NCI-H2196 treated with DMSO at 0.1 percent for 48 hours (cell line): ENCODE data around the gene ABCB6.

ENCODE experiments used
- DNase-seq: peaks from one replicate; lab custom pipeline; 2025; ENCODE audit not compliant: unreplicated experiment; lab: John Stamatoyannopoulos, UW

Gene ABCB6

DNA sequence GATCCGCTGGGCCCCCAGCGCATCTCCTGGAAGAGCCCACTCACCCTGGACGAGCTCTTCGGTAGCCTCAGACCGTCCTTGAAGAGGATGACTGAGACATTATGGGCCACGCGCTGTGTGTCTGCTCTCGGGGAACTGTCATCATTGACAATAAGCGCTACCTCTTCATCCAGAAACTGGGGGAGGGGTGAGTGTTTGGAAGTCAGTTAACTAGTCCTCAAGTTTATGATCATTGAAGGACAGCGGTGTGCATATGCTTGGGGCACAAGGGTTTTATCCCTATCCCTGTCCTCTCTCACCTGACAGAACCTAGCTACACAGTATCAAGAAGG, 27.1 kb upstream of the ABCB6 start:
- no peak for DNase-seq

DNA sequence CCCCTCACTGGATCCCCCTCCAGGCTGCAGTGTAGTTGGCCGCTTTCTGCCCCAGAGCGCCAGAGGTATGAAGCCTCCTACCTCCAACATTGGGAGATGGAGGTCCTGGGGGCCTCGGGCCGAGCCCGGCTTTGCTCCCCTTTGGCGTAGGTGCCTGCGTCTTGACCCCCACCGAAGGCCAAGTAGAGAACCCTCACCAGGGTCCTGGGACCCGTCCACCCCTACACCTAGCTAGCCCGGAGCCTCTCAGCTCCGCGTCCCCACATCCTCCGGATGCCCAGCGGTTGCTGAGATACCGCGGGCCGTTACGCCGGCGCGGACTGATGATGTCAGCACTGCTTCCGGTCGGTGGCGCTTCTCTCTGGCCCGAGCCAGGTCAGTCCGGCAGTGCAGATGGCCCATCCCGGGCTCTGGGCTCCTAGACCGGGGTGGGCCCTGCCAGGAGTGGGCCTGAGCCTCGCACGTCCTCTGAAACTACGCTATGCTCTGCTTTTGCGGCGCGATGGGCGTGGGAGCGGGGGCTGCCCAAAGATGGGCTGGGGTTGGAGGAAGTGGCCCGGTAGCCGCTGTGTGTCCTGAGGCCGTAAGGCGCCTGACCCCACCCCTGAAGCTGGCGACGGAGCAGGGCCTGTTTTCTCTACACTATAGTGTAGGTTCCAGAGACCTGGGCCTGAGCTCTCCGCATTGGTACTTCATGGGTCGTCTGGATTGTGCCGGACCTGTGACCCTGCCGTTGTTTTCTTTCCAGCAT, 26.6 kb upstream of the ABCB6 start, which contains the start of the genes GLB1L and STK16:
Gene GLB1L, minus strand, starts transcription at position 297 of the 751 bp plus-strand sequence. CDS start 1,871 bp downstream, outside the sequence.
Gene STK16, plus strand, starts transcription at position 332 of the 751 bp plus-strand sequence. CDS start 521 bp downstream, outside the sequence.
- peak; percentile 64 for DNase-seq

DNA sequence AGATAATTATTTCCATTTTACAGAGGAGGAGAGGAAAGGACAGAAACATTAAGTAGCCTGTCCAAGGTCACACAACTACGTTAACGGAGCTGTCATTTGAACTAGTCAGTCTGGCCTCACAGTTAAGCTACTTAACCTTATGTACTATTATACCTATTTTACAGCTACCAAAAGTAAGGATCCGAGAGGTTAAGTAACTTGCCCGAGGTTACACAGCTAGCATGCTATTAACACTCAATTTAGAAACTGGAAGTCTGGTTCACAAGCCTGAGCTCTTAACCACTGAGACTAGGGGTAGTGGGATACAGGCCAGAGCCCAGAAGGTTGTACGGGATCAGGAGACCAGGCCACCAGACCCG, 26.0 kb upstream of the ABCB6 start:
- no peak for DNase-seq

DNA sequence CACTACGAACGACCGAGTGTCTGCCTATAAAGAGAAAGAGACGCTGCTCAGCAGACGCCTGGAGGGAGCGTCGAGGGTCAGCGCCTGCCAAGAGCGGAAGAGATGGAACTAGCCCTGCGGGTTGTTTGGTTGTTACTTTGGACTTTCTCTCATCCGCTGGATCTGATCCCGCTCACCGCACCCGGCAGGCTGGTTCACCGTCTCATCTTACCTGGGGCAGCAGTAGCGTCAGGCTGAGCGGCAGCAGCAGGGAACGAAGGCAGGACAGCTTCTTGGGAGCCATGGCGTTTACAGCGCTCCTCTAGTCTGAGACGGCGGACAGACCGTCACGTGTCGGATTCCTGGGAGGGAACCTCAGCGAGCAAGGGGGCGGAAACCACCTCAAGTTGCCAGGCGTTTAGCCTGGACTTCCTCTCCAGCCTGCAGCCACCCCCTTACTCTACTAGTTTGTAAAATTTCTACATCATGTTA, 24.6 kb upstream of the ABCB6 start:
- DNase-seq, result no peak

DNA sequence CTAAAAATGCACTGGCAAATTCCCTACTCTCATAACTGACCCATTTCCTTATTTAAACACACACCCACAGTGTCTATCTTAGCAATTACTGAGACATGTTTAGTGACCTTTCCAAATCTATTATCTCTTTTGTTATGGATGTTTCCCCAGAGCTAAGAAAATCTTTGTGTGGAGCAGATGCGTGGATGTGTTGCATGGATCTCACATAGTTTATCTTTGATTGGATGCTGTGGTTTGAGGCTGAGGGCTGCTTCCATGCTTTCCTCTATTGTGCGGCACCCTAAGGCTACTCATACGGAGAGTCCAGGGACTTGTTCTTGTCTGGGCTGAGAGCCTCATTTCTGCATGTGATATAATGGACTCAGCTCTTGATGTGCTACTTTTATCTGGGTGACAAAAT, 15.6 kb upstream of the ABCB6 start:
- no peak for DNase-seq

DNA sequence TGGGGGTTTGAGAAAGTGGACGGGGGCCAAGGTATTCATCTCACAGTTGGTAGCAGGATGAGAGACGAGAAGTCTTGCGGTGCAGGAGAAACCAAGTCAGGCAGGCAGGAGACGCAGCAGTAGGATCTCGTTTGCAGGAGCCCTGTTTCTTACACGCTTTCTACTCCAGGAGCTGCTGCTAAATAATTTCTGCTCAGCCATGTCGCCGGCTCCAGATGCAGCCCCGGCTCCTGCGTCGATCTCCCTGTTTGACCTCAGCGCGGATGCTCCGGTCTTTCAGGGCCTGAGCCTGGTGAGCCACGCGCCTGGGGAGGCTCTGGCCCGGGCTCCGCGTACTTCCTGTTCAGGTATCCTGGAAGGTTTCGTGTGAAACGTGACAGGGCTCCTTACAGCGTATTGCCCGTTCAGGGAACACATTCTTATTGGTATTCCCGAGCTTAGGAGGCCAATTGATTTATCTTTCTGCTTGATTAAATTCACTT, 11.3 kb upstream of the ABCB6 start:
- DNase-seq, result no peak

DNA sequence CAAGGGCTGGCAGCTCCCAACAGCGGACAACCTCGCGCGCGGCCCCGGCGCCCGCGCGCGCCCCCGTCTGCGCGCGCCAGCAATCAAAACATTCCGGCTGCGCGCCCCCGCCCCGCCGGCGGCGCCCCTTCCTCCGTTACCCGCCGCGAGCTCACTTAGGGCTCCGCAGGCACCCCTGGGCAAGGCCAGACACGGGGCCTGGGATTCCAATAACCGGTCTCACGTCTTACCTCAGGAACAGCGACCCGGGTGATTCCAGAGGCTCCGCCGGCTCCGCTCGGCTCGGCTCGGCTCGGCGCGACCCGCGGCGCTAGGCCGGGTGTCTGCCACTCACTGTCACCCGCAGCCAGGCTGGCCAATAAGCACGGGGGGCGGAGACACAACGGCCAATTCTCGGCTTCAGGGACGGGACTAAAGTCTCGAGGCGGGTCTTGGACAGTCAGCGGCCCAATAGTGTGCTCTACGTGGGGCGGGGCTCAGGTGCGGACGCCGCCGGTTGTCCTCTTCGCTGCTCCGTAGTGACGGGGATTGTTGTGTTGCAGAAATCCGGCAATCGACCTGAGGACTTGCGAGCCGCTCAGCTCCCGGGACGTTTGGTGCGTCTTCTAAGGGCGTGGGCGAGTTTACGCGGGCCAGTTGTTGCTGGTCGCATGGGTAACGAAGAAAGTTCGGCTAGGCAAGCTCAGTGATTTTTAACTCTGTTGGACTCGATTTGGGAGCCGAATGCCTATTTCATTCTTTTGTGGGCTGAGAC, 10.7 kb upstream of the ABCB6 start, which contains the start of the genes ANKZF1 and ATG9A:
Gene ANKZF1, plus strand, starts transcription at position 502 of the 754 bp plus-strand sequence. CDS start 452 bp downstream, outside the sequence.
Gene ATG9A, minus strand, starts transcription at position 332 of the 754 bp plus-strand sequence. CDS start 1,612 bp downstream, outside the sequence.
- peak; percentile 98 for DNase-seq

DNA sequence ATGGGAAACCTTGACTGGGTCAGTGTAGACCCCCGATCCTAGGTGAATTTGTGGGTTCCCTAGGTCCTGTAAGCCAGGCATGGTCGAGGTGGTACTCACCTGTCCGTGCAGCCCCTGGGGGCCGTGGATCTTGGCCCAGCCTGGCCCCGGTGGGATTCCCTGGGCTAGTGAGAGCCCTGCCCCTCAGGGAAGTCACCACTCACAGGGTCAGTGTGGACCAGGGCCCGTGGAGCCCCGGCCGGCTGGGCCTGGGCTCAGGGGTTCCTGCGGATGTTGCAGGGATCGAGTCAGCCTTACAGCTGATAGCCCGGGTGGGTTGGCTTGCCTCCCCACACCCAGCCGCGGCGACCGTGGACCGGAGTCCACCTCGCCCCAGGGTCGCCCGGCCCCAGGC, 10.2 kb upstream of the ABCB6 start:
- DNase-seq, result no peak

DNA sequence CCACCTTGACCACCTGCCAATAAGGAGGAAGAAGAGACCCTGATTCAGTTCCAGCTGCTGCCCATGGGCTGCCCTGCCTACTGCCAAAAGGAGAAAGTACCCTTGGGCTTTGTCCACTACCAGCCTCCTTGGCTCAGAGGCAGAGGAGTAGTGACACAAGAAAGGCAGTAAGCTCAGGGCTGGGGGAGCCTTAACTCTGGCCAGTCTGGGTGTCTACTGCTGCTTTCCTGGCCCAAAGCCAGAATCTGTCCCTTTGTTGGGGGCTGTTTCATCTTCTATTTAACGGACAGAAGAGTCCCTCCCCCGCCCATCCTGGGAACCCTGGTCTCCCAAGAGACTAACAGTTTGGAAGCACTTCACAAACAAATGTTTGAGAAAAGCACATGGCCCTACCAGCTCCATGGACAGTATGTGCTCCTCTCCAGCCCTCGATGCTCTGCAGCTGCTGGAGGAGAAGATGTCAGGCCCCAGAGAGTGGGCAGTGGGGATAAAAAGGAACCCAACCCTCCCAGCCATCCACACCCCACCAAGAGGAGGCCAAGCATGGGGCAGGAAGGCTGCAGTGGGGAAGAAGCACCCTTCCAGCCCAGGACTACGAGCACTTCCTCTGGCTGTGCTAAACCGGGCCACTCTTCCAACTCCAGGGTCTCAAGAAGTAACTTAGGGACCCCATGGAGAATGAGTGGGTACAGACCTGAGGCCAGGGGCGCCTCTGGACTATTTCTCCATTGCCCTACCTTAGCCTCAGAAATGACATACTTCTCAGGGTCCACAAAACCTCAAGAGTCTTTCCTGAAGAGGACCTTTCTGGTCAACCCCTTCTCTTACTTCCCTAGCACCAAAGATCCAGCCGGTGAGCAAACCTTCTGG, 9.5 kb upstream of the ABCB6 start:
- no peak for DNase-seq

DNA sequence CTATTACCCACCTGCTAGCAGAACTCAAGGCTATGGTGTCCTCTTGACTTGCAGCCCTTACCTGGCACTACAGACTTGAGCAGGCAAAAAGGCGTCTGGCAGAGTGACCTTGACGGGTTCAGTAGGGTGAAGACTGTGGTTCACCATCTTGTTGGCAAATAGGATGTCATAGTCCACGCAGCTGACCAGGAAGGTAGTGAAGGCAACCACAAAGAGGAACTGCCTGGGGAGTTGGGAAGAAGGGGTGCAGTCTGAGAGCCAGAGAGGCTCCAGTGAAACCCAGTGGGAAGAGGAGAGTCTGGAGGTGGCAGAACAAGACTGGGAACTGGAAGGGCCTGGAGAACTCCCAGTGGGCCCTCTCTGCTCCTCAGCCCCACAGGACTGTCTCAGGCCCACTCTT, 6.6 kb upstream of the ABCB6 start:
- no peak for DNase-seq

DNA sequence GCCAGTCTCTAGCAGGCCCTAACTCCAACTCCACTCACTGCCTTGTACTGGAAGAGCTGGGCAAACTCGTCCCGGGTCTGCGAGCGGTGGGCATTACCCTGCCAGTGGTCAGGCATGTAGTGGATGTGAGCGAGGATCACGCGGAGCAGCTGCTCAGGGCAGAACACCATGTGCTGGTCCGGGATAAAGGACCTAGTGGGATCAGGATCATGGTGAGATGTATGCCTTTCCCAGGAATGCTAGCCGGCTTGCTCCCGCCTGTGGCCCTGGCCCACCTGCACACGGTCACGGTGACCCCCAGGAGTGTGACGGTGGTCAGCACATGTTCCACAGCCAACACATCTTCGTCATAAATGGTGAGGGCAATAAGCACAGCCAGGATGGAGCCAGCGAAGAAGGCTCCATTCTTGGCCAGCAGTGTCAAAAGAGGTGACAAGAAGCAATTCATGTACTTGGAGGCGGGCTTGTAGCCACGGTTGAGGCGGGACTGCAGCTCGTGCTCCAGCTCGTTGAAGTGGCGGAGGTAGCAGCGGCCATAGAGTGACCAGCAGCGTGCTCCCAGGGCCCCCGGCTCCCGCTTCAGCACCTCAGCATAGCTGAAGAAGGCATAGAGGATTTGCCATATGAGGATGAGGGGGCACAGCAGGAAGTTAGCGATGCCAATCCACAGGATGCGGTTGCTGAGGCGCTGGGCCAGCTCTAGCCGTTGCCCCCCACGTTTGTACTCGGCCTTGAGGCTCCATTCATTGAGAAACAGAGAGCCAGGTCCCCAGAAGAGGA, 5.3 kb upstream of the ABCB6 start:
- DNase-seq, result no peak

DNA sequence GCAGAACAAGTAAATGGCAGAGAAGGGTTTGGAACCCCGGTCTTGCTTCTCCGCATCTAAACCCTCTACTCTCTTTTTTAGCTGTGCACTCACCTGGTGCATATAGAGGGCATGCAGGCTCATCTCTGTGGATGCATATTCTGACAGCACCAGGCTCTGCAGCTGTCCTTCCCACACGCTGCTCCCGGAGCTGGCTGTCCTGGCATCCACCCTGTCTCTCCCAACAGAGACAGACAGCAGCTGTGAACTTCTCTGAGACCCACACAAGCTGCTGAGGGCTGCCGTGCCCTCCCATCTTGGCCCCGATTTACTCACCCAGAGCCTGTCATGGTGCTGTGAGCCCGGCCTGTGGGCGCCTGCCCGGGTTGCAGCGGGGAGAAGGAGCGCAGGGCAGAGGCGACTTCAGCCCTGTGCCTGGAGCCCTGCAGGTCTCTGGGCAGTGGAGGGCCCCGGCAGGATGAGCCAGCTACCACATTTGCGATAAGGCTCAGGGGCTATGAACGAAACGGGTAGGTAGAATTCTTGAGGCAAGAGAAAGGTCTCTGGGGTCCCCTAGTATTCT, 3.3 kb upstream of the ABCB6 start:
- no peak for DNase-seq

DNA sequence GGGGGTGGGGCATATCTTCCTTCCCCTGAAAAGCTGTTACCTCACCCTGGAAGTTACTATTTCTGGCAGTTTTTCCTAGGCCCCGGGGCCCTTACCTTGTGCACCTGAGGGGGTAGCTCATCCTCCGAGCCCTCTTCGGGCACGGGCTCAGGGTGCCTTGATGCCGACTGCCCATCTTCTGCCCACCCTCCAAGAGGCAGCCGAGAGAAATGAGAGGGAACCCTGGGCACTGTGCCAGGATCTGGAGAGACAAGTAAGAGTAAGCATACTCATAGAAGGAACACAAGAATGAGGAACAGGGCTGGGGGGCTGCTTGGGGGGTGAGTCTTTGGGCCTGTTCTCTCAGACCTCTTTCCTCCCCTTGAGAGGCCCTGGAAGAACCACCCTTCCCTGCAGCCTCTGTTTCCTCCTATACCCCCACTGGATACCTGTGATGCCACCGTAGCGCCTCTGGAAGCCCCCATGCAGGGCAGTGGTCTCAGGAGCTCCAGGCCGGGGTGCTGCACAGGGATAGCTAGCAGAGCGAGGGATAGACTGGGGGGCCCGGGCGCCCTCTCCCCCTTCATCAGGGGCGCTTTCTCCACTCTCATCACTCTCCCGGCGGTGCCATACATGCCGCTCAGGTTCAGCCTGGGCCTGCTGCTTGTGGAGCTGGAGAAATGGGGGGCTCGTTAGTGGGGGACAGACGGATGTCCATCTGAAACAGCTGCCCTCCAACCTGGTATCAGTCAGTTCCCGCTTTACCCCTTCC, 2.1 kb upstream of the ABCB6 start:
- no peak for DNase-seq

DNA sequence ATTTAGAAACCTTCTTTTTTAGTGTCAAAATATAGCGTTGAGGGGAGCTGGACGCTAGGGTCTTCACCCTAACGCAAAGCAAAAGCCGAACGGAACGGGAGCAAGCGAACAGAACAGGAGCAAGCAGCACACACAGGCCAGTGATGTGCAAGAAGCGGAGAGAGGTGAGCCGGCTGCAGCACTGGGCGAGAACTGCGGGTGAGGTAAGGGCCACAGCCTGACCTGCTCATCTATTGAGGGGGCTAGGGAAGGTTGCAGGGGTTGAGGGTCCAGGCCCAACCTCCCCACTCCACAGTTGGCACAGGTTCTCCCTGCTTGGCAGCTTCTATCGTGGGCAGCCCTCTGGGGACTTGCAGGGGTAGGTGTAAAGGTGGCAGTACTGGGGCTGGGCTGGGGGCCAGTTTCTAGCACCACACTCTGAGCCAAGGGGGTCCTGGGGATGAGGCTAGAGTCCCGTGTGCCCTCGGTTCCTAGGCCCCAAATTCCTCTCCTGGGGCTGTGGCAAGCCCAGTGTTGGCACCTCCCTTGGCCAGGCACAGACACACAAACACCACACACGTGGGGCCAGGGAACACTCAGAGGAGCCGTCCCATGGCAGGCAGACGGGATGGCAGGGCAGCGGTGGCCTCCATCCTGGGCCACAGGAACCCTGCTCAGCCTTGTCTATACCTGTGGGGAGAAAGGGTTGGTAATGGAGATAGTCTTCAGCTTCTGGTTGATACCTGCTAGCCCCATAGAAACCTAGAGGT, 1.2 kb upstream of the ABCB6 start:
- DNase-seq, result no peak

DNA sequence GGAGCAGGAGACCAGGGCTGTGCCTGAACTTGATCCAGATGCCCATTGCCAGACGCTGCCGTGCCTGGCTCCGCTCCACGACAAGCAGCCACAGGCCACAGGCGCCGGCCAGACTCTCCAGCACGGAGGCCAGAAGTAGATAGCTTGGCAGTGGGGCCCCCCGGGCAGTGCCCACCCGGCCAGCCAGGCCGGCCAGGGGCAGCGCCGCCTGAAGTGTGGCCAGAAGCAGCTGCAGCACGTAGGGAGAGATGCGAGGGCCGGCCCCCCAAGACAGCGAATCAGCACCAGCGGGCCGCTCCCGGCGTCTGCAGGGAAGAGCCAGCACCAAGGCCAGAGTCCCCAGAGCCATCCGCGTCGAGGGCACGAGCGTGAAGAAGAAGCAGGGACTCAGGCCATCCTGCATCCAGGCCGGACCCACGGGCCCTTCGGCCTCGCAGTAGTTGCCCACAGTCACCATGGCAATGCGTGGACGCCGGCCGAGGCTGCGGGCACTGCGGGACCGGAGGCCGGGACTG, 484 bp downstream of the ABCB6 start:
- peak; percentile 77 for DNase-seq

DNA sequence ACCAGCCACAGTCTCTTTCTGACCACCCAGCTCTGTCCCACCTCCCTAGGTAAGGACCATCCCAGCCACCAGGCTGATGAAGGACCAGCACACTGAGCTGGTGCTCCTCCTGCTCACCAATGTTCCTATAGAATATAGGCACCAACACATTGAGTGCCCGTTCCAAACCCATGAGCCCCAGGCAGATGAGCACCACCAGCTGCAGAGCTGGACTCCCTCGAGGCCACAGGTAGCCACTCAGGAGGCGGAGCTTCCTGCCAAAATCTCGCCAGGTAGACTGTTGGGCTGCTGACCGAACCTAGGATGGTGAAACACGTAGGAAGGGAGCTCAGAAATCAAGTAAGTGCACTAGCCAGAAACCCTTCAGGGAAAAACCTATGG, 2.2 kb downstream of the ABCB6 start:
- DNase-seq, result no peak

DNA sequence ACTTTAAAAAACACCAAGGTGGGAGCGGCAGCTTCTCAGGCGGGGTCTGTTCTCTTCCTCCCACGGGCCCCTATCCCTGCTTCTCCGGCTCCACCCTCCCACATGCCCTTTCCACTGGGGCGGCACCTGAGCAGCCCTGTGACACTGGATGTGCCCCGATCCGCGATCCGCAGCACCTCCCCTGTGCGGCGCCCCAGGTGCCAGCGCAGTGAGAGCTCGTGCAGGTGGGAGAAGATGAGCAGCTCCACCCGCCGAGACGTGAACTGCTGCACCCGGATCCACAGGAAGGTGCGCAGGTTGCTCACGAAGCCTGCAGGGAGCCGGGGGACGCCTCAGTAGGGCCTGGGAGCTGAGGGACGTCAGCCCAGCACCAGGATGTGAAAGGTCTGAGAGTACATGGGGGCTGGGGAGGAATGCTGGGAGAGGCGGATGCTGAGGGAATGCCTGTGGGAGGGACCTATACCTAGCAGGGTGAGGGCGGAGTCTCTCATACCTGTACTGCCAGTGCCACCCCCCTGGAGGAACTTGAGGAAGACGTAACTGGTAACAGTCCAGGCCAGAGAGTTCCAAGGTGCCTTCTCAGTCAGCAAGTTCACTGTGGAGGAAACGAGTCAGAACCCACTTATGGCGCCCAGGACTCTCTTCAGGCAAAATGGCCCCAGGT, 2.8 kb downstream of the ABCB6 start:
- no peak for DNase-seq

DNA sequence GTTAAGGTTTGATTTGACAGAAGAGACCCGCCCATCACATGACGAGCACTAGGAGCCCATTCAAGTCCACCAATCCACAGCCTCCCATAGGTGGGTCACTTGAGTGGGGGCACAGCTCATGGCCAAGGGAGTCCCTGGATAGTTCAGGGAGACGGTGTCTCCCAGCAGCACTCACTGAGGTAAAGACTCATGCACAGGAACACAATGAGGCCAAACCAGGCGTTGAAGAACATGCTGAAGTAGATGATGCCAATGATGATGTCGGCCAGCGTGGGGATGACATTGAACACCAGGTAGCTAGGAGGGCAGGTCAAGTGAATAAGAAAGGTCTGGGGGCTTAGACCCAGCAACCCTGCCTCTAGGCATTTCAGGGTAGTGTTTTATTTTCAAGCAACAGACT, 4.0 kb downstream of the ABCB6 start:
- DNase-seq, result no peak
